Loucy (cell line): Measurements from ENCODE around the gene DEFB128.

Source experiments
- EZH2phosphoT487 ChIP-seq: fragments of 200-600 bp; IDR thresholded peaks from 2 replicates; pipeline ENCODE4 v1.6.1; 2018; ENCODE audit warnings: antibody characterized with exemption, mild to moderate bottlenecking, moderate library complexity, borderline replicate concordance
- TF ChIP-seq, protein P1 (sequence below): fragments of 200-600 bp; sonication (generic); conservative IDR thresholded peaks from 2 replicates; pipeline ENCODE4 v1.5.1; 2014; ENCODE audit warnings: mild to moderate bottlenecking, antibody characterized with exemption, low read length

DNA sequence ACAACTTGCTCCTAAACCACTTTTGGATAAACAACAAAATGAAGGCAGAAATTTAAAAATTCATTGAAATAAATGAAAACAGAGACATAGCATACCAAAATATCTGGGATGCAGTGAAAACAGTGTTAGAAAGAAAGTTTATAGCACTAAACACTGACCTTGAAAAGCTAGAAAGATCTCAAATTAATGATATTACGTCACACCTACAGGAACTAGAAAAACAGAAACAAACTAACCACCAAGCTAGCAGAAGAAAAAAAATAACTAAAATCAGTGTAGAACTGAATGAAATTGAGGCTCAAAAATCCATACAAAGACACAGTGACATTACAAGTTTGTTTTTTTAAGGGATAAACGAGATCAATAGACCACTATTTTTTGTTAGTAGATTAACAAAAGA lies 5.2 kb downstream of the DEFB128 start:
- TF ChIP-seq, protein P1, sequence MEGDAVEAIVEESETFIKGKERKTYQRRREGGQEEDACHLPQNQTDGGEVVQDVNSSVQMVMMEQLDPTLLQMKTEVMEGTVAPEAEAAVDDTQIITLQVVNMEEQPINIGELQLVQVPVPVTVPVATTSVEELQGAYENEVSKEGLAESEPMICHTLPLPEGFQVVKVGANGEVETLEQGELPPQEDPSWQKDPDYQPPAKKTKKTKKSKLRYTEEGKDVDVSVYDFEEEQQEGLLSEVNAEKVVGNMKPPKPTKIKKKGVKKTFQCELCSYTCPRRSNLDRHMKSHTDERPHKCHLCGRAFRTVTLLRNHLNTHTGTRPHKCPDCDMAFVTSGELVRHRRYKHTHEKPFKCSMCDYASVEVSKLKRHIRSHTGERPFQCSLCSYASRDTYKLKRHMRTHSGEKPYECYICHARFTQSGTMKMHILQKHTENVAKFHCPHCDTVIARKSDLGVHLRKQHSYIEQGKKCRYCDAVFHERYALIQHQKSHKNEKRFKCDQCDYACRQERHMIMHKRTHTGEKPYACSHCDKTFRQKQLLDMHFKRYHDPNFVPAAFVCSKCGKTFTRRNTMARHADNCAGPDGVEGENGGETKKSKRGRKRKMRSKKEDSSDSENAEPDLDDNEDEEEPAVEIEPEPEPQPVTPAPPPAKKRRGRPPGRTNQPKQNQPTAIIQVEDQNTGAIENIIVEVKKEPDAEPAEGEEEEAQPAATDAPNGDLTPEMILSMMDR, result no peak
- no peak for TF ChIP-seq EZH2phosphoT487
